Stimulated activated CD8-positive, alpha-beta memory T cell treated with anti-CD3 and anti-CD28 coated beads, Interleukin-15, amount 100 ng/mL, for 1 hour (primary cell): ENCODE results near the gene EVC.
"Not testable (repeated sequence)": the region's sequence is repeated elsewhere in the genome, so short reads cannot be mapped to it uniquely, and the experiment has no call there.

Source experiments
- DNase-seq: peaks from one replicate; pipeline ENCODE4 v3.0.0-alpha.2; 2020; ENCODE audit warnings: low read depth

Gene EVC

GRCh38 chr4:5785806-5786680 is 75.0 kb downstream of the EVC start:
- no peak for DNase-seq

DNA sequence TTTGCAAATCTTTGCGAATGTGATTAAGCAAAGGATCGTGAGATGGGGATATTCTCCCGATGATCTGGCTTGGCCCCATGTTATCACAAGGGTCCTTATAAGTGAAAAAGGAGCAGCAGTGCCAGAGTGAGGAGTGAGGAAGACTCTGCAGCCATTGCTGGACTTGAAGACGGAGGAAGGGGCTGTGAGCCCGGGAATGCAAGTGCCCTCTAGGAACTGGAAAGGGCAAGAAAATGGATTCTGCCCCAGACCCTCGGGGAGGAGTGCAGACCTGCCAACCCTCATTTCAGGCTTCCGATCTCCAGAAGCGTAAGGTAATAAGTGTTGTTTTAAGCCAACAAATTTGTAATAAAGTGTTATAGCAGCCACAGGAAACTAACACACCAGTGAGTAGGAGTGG is 76.3 kb downstream of the EVC start:
- DNase-seq: no peak

DNA sequence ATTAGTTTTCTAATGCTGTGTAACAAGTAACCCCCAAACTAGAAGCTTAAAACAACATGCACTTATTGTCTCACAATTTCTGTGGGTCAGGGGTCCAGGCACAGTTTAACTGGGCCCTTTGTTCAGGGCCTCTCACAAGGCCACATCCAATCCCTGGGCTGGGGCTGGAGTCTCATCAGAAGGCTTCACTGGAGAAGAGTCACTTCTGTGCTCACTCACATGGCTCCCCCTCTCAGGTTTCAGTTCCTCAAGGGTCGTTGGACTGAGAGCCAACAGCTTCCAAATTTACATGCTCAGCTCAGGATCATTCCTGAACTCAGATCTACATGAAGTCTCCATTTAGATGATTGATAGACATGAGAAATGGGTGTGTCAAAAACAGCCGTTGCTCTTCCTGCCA is 77.1 kb downstream of the EVC start:
- DNase-seq: no peak

DNA sequence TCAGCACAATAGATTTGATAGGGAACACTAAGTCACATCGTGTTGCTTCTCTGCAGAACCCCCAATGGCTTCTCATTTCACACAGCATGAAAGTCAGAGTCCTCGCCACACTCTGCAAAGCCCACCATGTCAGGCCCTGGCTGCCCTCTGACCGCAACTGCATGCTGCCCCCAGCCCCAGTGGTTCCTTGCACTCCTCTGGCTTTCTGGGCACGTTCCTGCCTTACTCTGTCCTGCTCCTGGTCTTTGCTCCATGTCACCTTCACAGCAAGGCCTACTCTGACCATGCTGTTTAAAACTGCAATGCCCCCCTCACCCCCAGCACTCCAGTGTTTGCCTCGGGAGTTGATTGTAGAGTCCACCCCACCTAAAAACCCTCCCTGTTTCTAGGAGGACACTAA is 78.1 kb downstream of the EVC start:
- no peak for DNase-seq

DNA sequence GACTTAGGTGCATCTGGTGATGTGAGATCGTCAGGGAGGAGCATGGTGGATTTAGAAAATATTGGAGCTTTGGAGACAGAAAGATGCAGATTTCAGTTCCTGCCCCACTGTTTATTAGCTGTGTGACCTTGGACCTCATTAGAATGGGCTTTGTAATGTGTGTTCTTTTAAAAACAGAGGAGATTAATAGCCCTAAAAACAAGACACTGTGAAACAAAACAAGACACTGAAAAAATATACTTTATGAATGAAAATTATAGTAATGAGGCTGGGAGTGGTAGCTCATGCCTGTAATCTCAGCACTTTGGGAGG is 79.5 kb downstream of the EVC start:
- no peak for DNase-seq

DNA sequence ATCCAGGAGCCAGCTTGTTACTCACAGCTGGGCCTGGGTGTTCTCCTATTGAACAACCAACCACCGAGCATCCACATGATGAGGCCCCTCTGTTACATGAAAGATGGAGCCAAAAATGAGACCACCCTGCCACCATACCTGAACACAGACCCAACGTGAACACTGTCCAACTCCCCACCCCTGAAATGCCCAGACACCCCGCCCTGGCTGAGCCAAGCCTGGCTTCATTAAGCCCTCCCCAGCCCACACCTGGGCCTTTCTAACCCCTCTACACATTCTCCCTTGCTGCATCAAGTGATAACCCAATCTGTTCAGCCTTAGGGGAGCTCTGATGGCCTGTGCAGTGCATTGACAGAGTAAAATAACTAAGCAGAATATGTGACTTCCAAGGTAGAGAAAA is 80.7 kb downstream of the EVC start:
- no peak for DNase-seq

DNA sequence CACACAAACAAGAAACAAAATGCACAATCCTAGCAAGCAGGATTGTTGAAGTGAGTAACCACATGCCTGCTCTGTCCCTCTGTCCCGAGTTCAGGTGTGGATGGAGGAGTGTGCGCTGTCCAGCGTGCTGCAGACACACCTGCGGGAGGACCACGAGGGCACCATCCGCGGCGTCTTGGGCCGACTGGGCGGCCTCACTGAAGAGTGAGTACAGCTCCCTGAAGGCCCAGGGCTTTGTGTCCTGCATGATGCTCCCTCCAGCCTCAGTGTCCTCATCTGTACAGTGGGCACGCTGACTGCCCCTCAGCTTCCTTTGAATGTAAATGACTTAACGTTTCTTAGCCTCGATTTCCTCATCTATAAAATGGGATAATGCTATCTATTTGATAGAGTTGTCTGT is 82.5 kb downstream of the EVC start:
- no peak for DNase-seq

DNA sequence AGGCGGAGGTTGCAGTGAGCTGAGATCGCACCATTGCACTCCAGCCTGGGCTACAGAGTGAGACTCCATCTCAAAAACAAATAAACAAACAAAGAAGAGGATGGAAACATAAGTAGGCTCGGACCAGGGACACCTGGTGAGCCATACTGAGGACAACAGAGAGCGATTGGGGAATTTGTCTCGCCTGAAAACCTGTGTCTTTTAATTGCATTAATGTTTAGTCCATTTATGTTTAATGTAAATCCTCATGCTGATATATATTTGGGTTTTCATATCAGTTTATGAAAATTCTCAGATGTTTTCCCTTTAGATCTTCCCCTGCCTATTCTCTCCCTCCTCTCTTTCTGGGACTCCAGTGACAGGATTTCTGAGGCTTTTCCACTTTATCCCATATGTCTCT is 84.6 kb downstream of the EVC start:
- no peak for DNase-seq

- no peak for DNase-seq
Observed at GRCh38 chr4:5796976-5797375, 86.0 kb downstream of the EVC start.

GRCh38 chr4:5797866-5798265 is 86.9 kb downstream of the EVC start:
- no peak for DNase-seq

GRCh38 chr4:5798462-5798861 is 87.5 kb downstream of the EVC start:
- no peak for DNase-seq

DNA sequence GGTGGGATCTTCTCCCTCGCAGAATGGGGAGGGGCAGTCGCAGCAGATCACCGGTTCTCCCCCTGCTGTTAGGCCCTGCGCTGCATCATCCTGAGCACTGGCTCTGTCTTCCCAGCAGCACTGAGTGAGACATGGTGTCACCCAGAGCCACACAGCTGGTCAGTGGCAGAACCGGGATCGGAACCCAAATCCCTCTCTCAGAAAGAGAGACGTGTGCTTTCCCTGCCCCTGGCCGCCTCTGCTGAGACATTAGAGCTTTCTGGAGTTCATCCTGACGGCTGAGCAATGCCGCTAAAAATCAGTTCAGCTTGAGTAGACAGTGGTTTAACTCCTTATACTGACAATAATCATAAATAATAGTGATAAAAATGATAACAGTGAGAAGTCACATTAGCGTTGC is 87.9 kb downstream of the EVC start:
- DNase-seq: no peak

DNA sequence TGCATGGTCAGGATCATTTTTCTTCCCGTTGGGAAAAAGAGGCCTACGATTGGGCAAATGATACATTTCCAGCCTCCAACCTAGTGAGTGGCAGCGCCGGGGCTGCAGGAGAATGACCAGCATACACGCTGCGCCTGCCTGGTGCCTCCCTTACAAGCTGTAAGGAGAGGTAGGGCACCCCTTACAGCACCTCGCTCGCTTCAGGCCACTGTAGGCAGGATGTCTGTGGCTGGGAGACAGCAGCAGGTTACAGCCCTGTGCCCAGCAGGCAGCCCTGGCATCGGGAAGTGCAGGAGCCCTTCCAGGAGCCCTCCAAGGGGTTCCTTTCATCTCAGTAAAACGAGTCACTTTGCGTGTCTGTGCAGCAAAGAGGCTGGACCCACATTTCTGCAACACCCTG is 88.4 kb downstream of the EVC start:
- DNase-seq: no peak

DNA sequence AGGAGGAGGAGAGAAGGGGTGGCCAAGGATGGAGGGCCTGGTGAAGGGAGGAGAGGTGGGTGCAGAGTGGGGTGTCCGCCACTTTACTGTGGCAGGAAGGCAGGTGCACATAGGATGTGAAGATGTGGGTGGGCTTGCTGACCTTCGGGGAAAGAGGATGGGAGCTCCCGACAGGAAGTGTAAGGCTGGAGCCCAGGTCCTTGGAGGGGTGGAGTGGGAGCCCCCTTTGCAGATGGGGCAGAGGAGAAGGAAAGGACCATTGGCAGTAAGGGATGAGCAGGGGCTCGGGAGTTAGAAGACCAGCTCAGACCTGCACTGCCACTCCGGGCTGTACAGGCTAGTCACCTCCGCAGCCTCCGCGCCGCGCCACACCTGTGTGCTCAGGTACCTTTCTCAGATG is 89.5 kb downstream of the EVC start:
- DNase-seq: no peak

- no peak for DNase-seq
Observed at GRCh38 chr4:5801696-5802095, 90.7 kb downstream of the EVC start.

GRCh38 chr4:5802565-5802964 is 91.6 kb downstream of the EVC start:
- no peak for DNase-seq

DNA sequence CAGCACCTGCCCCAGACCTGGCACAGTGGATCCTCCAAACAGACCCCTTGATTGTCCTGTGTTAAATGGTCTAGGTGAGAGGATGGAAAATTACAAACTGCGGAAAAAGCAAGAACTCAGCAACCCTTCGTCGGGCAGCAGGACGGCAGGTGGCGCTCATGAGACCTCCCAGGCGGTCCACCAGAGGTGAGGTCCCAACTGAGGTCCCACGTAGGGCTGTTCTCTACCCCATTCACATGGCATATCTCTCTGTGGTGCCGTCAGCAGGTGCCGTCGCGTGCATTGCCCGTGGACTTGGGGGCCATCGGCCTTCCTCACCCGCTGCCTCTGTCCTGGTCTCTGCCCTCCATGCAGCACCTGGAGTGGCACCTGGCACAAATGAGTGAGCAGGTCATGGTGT is 93.7 kb downstream of the EVC start:
- DNase-seq: no peak

DNA sequence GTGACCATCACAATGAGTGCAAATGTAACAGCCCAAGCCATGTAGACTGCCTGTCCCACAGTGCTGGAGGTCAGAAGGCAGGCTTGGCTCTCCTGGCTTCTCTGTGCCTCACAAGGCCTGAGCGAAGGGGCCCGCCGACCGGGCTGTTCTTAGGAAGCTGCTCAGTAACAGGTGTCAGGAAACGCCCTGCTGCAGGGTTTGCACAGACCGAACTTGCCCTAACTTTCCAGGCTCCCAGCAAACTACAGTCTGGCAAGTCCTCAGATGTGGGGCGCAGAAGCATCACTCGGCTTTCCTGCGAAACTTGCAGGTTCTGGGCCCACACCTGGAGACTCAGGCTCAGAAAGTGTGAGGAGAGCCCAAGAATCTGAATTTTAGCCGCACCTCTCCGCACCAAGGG is 94.3 kb downstream of the EVC start:
- DNase-seq: no peak

GRCh38 chr4:5808081-5808741 is 97.2 kb downstream of the EVC start:
- no peak for DNase-seq

DNA sequence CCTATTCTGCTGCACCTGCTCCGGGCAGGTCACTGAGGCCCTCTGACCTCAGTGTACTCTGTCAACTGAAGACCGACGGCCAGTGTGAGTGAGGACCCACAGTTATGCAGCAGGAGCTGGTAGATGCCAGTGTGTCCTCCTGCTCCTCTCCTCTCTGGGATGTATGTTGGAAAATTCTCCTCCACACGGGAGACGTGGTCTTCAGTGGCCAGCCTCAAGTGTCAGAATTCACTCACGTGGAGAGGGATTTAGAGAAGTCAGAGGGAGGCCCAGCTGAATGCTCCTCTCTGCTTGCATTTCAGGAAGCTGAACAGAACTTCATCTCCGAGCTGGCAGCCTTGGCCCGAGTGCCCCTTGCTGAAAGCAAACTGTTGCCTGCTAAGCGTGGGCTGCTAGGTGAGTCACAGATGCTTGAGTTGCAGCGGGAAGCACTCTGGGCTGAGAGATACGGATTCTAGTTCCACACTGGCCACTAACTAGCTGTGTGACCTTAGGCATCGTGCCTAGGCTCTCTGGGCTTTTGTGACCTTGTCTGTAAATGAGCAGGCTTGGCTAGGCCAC is 98.3 kb downstream of the EVC start:
- no peak for DNase-seq

DNA sequence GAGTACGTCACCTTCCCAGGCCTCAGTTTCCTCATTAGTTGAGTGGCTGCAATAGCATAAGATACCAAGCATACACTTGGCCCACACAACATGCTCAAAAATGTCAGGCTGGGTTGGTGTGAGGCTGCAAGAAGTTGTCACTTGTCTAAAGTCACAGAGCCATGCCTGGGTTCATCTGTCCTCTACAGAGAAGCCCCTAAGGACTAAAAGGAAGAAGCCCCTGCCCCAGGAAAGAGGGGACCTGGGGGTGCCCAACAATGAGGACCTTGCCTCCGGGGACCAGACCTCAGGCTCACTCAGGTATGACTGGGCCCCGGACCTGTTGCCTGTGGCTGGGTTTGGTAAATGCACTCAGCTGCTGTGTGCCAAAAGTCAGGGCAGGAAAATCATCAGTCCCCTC is 99.2 kb downstream of the EVC start:
- DNase-seq: no peak

GRCh38 chr4:5810770-5811430 is 99.9 kb downstream of the EVC start:
- no peak for DNase-seq

GRCh38 chr4:5812057-5812456 is 101.1 kb downstream of the EVC start:
- DNase-seq: not testable (repeated sequence)
